ENCODE results near the gene OR51I1. TPM values are rescaled to one million over a fixed set of nuclear protein-coding genes. Genes with fewer than 3 reads are reported as not detected.

The OR51I1 gene
- total RNA-seq, 4 donors from 2014 or later: 0.38 TPM; not detected in 3

- WGBS, 2 donors: 71 to 73% methylated on average over 4 of the region's 4 CpGs
- Histone ChIP-seq H3K27ac (no peak overlapping the region), H3K27me3 (no peaks in the 10 kb centered on the region), H3K4me3 (no peak overlapping the region), H3K36me3 (no peaks in the 10 kb centered on the region), H3K4me1 (no peaks in the 10 kb centered on the region), H3K9me3 (no peaks in the 10 kb centered on the region)
- intact Hi-C loops (cut with DNase I): no loop called here
- no peak for TF ChIP-seq CTCF (IDR thresholded peaks at IDR 0.05)
- no peak for TF ChIP-seq POLR2A (IDR thresholded peaks at IDR 0.05)
- DNase-seq: no peak
These were observed 8.1 kb upstream of the OR51I1 start for GRCh38 chr11:5449432-5449831.

- WGBS, 2 donors: 94 to 96% methylated on average over 2 of the region's 2 CpGs
- no peaks in the 10 kb centered on the region for H3K27me3 ChIP-seq
- DNase-seq: no peak
- H3K4me3 ChIP-seq: no peak within 1 kb of the TSS
- TF ChIP-seq POLR2A (IDR thresholded peaks at IDR 0.05) (no peak), CTCF (IDR thresholded peaks at IDR 0.05) (no peak)
- H3K9me3 ChIP-seq: no peaks in the 10 kb centered on the region
- no peaks in the 10 kb centered on the region for H3K36me3 ChIP-seq
- intact Hi-C loops (cut with DNase I): no loop called here
- no peak within 1 kb of the TSS for H3K27ac ChIP-seq
- no peaks in the 10 kb centered on the region for H3K4me1 ChIP-seq
These were observed 7.7 kb upstream of the OR51I1 start, which contains the start of gene OR51I2 for GRCh38 chr11:5449023-5449422. TSS of gene OR51I2 (plus strand) at chr11:5449323. CDS start at chr11:5453489, 4,166 bp downstream.

- no peak for DNase-seq
- H3K9me3 ChIP-seq: no peaks in the 10 kb centered on the region
- no peaks in the 10 kb centered on the region for H3K27me3 ChIP-seq
- no peak for TF ChIP-seq POLR2A (IDR thresholded peaks at IDR 0.05)
- intact Hi-C loops (cut with DNase I): no loop called here
- H3K36me3 ChIP-seq: no peaks in the 10 kb centered on the region
- H3K4me1 ChIP-seq: no peaks in the 10 kb centered on the region
- H3K4me3 ChIP-seq: no peak overlapping the region
- 32 to 44% methylated on average over 2 of the region's 2 CpGs for WGBS, 2 donors
- no peak overlapping the region for H3K27ac ChIP-seq
These were observed 2.6 kb upstream of the OR51I1 start for GRCh38 chr11:5443835-5444393.

GRCh38 chr11:5423131-5423530 lies 18.2 kb downstream of the OR51I1 start:
- TF ChIP-seq CTCF (IDR thresholded peaks at IDR 0.05) (no peak), POLR2A (IDR thresholded peaks at IDR 0.05) (no peak)
- no peak for DNase-seq
- H3K4me3 ChIP-seq: no peak overlapping the region
- no peaks in the 10 kb centered on the region for H3K36me3 ChIP-seq
- no peaks in the 10 kb centered on the region for H3K9me3 ChIP-seq
- H3K4me1 ChIP-seq: no peaks in the 10 kb centered on the region
- intact Hi-C loops (cut with DNase I): no loop called here
- no peaks in the 10 kb centered on the region for H3K27me3 ChIP-seq
- H3K27ac ChIP-seq: no peak overlapping the region
- 44 to 47% methylated on average over 3 of the region's 3 CpGs for WGBS, 2 donors

GRCh38 chr11:5421811-5422210 lies 19.5 kb downstream of the OR51I1 start, which contains the start of gene OR51Q1:
TSS of gene OR51Q1 (plus strand) at chr11:5422111. CDS start at chr11:5422201, 90 bp downstream.
- Histone ChIP-seq H3K4me1 (no peaks in the 10 kb centered on the region), H3K36me3 (no peaks in the 10 kb centered on the region), H3K4me3 (no peak within 1 kb of the TSS), H3K27me3 (no peaks in the 10 kb centered on the region), H3K9me3 (no peaks in the 10 kb centered on the region), H3K27ac (no peak within 1 kb of the TSS)
- intact Hi-C loops (cut with DNase I): no loop called here
- TF ChIP-seq POLR2A (IDR thresholded peaks at IDR 0.05) (no peak), CTCF (IDR thresholded peaks at IDR 0.05) (no peak)
- DNase-seq: no peak
- 86 to 92% methylated on average over 1 of the region's 1 CpG for WGBS, 2 donors

- WGBS, 2 donors: 50 to 89% methylated on average over 2 to 4 of the region's 5 CpGs
- intact Hi-C loops (cut with DNase I): no loop called here
- Histone ChIP-seq H3K4me3 (no peak overlapping the region), H3K27ac (no peak overlapping the region), H3K36me3 (no peaks in the 10 kb centered on the region), H3K27me3 (no peaks in the 10 kb centered on the region), H3K4me1 (no peaks in the 10 kb centered on the region), H3K9me3 (no peaks in the 10 kb centered on the region)
- no peak for DNase-seq
- TF ChIP-seq POLR2A (IDR thresholded peaks at IDR 0.05) (no peak), CTCF (IDR thresholded peaks at IDR 0.05) (no peak)
These were observed 20.3 kb downstream of the OR51I1 start for GRCh38 chr11:5420993-5421392.
